Measurements from ENCODE around the gene CLEC4C. TPM values are rescaled to one million over a fixed set of nuclear protein-coding genes. Genes with fewer than 3 reads are reported as not detected.
"Not testable (repeated sequence)": the region's sequence is repeated elsewhere in the genome, so short reads cannot be mapped to it uniquely, and the experiment has no call there.

Gene CLEC4C
- total RNA-seq, 1 donor from 2014 or later, result not detected

GRCh38 chr12:7784701-7785100 is 37.5 kb upstream of the CLEC4C start:
- Mint-ChIP-seq H3K4me1 (ENCODE audit: unreplicated experiment) (no peaks in the 10 kb centered on the region), H3K27me3 (peaks cover 37% of the 10 kb centered on the region), H3K27ac (no peak overlapping the region), H3K36me3 (no peaks in the 10 kb centered on the region), H3K9me3 (no peaks in the 10 kb centered on the region), H3K4me3 (no peak overlapping the region)
- DNase-seq (ENCODE audit: extremely low spot score, unreplicated experiment), result no peak
- TF ChIP-seq, protein P1, sequence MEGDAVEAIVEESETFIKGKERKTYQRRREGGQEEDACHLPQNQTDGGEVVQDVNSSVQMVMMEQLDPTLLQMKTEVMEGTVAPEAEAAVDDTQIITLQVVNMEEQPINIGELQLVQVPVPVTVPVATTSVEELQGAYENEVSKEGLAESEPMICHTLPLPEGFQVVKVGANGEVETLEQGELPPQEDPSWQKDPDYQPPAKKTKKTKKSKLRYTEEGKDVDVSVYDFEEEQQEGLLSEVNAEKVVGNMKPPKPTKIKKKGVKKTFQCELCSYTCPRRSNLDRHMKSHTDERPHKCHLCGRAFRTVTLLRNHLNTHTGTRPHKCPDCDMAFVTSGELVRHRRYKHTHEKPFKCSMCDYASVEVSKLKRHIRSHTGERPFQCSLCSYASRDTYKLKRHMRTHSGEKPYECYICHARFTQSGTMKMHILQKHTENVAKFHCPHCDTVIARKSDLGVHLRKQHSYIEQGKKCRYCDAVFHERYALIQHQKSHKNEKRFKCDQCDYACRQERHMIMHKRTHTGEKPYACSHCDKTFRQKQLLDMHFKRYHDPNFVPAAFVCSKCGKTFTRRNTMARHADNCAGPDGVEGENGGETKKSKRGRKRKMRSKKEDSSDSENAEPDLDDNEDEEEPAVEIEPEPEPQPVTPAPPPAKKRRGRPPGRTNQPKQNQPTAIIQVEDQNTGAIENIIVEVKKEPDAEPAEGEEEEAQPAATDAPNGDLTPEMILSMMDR (conservative IDR thresholded peaks at IDR 0.05), result no peak

- peaks cover 25% of the 10 kb centered on the region for H3K27me3 Mint-ChIP-seq
- not testable (repeated sequence) for H3K9me3 Mint-ChIP-seq; H3K36me3 Mint-ChIP-seq; H3K27ac Mint-ChIP-seq; H3K4me3 Mint-ChIP-seq; DNase-seq (ENCODE audit: extremely low spot score, unreplicated experiment); H3K4me1 Mint-ChIP-seq (ENCODE audit: unreplicated experiment)
These were observed 36.3 kb upstream of the CLEC4C start for GRCh38 chr12:7783433-7783832.

GRCh38 chr12:7782055-7782454 is 34.9 kb upstream of the CLEC4C start:
- peaks cover 11% of the 10 kb centered on the region for H3K27me3 Mint-ChIP-seq
- H3K9me3 Mint-ChIP-seq, result no peaks in the 10 kb centered on the region
- TF ChIP-seq, protein P1 (conservative IDR thresholded peaks at IDR 0.05), result no peak
- DNase-seq (ENCODE audit: extremely low spot score, unreplicated experiment), result no peak
- H3K27ac Mint-ChIP-seq, result no peak overlapping the region
- H3K4me1 Mint-ChIP-seq (ENCODE audit: unreplicated experiment), result no peaks in the 10 kb centered on the region
- H3K36me3 Mint-ChIP-seq, result no peaks in the 10 kb centered on the region
- H3K4me3 Mint-ChIP-seq, result no peak overlapping the region

DNA sequence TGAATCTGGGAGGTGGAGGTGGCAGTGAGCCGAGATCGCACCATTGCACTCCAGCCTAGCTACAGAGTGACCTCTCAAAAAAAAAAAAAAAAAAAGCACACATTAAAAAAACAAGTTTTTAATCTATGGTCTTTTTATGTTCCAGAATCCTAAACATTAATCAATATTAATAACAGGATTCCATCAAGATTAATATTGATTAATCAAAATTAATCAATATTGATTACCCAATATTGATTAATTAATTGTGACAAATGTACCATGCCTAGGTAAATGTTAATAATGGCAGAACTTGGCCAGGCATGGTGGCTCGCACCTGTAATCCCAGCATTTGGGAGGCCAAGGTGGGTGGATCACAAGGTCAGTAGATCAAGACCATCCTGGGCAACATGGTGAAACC is 34.1 kb upstream of the CLEC4C start:
- Mint-ChIP-seq H3K4me1 (ENCODE audit: unreplicated experiment) (no peaks in the 10 kb centered on the region), H3K9me3 (no peaks in the 10 kb centered on the region), H3K27me3 (peaks cover 6% of the 10 kb centered on the region), H3K4me3 (no peak overlapping the region), H3K27ac (no peak overlapping the region), H3K36me3 (no peaks in the 10 kb centered on the region)
- no peak for DNase-seq (ENCODE audit: extremely low spot score, unreplicated experiment)
- TF ChIP-seq, protein P1 (conservative IDR thresholded peaks at IDR 0.05), result no peak

DNA sequence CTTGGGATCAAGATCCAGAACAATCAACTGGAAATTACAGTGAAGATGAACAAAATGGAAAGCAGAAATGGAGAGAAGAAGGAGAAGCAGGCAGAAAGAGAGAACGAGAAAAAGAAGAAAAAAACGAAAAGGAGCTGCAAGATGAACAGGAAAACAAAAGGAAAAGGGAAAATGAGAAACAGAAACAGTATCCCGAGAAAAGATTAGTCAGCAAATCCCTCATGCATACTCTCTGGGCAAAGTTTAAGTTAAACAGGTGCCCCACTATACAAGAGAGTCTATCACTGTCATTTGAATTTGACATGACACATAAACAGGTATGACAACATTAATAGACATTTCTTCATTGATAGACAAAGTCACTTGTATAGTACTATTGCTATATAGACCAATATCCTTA is 22.8 kb upstream of the CLEC4C start:
- TF ChIP-seq, protein P1 (conservative IDR thresholded peaks at IDR 0.05), result no peak
- no peaks in the 10 kb centered on the region for H3K27me3 Mint-ChIP-seq
- peaks cover 4% of the 10 kb centered on the region for H3K36me3 Mint-ChIP-seq
- no peak overlapping the region for H3K27ac Mint-ChIP-seq
- H3K9me3 Mint-ChIP-seq, result peaks cover 4% of the 10 kb centered on the region
- H3K4me3 Mint-ChIP-seq, result no peak overlapping the region
- no peak for DNase-seq (ENCODE audit: extremely low spot score, unreplicated experiment)
- no peaks in the 10 kb centered on the region for H3K4me1 Mint-ChIP-seq (ENCODE audit: unreplicated experiment)

DNA sequence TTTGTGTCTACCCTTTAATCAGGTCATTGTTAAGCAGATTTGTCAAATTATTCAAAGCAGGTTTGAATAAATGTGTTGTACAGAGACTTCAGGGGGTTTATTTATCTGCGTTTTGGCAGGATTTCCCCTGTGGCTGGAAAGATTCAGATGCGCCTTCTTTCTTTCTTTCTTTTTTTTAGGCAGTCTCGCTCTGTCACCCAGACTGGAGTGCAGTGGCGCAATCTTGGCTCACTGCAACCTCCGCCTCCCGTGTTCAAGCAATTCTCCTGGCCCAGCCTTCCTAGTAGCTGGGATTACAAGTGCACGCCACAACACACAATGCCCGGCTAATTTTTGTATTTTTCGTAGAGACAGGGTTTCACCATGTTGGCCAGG is 11.6 kb upstream of the CLEC4C start:
- H3K9me3 Mint-ChIP-seq, result no peaks in the 10 kb centered on the region
- no peak for DNase-seq (ENCODE audit: extremely low spot score, unreplicated experiment)
- TF ChIP-seq, protein P1 (conservative IDR thresholded peaks at IDR 0.05), result no peak
- peaks cover 8% of the 10 kb centered on the region for H3K27me3 Mint-ChIP-seq
- H3K36me3 Mint-ChIP-seq, result no peaks in the 10 kb centered on the region
- peaks cover 5% of the 10 kb centered on the region for H3K4me1 Mint-ChIP-seq (ENCODE audit: unreplicated experiment)
- no peak overlapping the region for H3K4me3 Mint-ChIP-seq
- no peak overlapping the region for H3K27ac Mint-ChIP-seq

All from type B pancreatic cell (in vitro differentiated cells).